ENCODE data around the gene NDUFV2.

DNA sequence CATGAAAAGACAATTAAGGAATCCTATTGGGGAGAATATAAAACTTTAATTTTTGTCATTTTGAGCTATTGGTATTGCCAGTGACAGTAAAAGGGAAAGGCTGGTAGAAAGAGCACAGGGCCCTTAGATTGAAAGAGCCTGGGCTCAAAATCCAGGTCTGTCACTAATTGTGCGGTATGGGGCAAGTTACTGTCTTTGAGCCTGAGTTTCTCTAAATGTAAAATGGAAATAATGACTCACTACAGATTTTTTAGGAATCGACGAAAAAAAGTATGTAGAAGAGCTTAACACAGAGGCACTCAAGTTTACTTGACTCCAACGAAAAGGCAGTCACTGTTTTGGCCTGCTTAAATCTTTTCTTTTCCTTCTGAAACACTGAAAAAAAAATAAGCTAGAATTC, 7.0 kb downstream of the NDUFV2 start:
- TF ChIP-seq, protein P1, sequence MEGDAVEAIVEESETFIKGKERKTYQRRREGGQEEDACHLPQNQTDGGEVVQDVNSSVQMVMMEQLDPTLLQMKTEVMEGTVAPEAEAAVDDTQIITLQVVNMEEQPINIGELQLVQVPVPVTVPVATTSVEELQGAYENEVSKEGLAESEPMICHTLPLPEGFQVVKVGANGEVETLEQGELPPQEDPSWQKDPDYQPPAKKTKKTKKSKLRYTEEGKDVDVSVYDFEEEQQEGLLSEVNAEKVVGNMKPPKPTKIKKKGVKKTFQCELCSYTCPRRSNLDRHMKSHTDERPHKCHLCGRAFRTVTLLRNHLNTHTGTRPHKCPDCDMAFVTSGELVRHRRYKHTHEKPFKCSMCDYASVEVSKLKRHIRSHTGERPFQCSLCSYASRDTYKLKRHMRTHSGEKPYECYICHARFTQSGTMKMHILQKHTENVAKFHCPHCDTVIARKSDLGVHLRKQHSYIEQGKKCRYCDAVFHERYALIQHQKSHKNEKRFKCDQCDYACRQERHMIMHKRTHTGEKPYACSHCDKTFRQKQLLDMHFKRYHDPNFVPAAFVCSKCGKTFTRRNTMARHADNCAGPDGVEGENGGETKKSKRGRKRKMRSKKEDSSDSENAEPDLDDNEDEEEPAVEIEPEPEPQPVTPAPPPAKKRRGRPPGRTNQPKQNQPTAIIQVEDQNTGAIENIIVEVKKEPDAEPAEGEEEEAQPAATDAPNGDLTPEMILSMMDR (conservative IDR thresholded peaks at IDR 0.05): no peak
- TF ChIP-seq EZH2 (IDR thresholded peaks at IDR 0.05; ENCODE audit: low read depth): no peak

Measured in PC-9 (cell line).